ENCODE results near the gene HIVEP1. TPM values are rescaled to one million over a fixed set of nuclear protein-coding genes. Genes with fewer than 3 reads are reported as not detected.

Gene HIVEP1
- total RNA-seq, 5 donors from 2014 or later (not counting 1 experiment from before 2014, with no cell fraction given), result 20.0 to 73.1 (median 29.5) TPM

GRCh38 chr6:11970114-11970513 is 42.0 kb upstream of the HIVEP1 start:
- Histone ChIP-seq H3K27ac (ENCODE audit: low read length) (no peak overlapping the region), H3K27me3 (replicated peaks in 1 of 2; ENCODE audit: control insufficient read depth in 2 of 2, extremely low read depth in 1 of 2, insufficient read depth in 2 of 2, low read length in 1 of 2) (no peaks in the 10 kb centered on the region), H3K4me3 (ENCODE audit: control insufficient read depth in 1 of 2, extremely low read depth in 1 of 2, low read length in 1 of 2) (no peak overlapping the region), H3K9me3 (no peaks in the 10 kb centered on the region), H3K36me3 (ENCODE audit: control insufficient read depth in 2 of 2, extremely low read depth in 1 of 2, insufficient read depth in 1 of 2, low read length in 1 of 2) (no peaks in the 10 kb centered on the region), H3K4me1 (ENCODE audit: control insufficient read depth in 1 of 2, extremely low read depth in 1 of 2, insufficient read depth in 2 of 2, low read length in 2 of 2) (no peaks in the 10 kb centered on the region)
- no peaks in the 10 kb centered on the region for H3K36me3 Mint-ChIP-seq
- DNase-seq (no peak), ATAC-seq (replicated peaks in 1 of 4) (no peak)
- H3K27me3 Mint-ChIP-seq, result peaks cover 0 to 2% of the 10 kb centered on the region in 2 donors
- H3K9me3 Mint-ChIP-seq, result no peaks in the 10 kb centered on the region
- no peak overlapping the region for H3K4me3 Mint-ChIP-seq
- ChIA-PET CTCF (no interaction called here), POLR2A (no interaction called here)
- H3K27ac Mint-ChIP-seq, result no peak overlapping the region
- peaks cover 3 to 6% (median 5%) of the 10 kb centered on the region in 3 donors for H3K4me1 Mint-ChIP-seq
- no CpG with 5 or more reads among the region's 3 CpGs for WGBS (ENCODE audit: insufficient coverage)

GRCh38 chr6:11971154-11971553 is 41.0 kb upstream of the HIVEP1 start:
- peaks cover 0 to 2% of the 10 kb centered on the region in 2 donors for H3K27me3 Mint-ChIP-seq
- POLR2A ChIA-PET, result no interaction called here
- CTCF ChIA-PET, result no interaction called here

GRCh38 chr6:11972270-11972669 is 39.8 kb upstream of the HIVEP1 start:
- Mint-ChIP-seq H3K4me3 (no peak overlapping the region), H3K9me3 (no peaks in the 10 kb centered on the region), H3K4me1 (peaks cover 16 to 20% (median 18%) of the 10 kb centered on the region in 3 donors), H3K27me3 (peaks cover 0 to 2% of the 10 kb centered on the region in 2 donors), H3K27ac (no peak overlapping the region), H3K36me3 (no peaks in the 10 kb centered on the region)
- Histone ChIP-seq H3K4me1 (ENCODE audit: control insufficient read depth in 1 of 2, extremely low read depth in 1 of 2, insufficient read depth in 2 of 2, low read length in 2 of 2) (peaks cover 5 to 7% of the 10 kb centered on the region in 2 experiments), H3K9me3 (no peaks in the 10 kb centered on the region), H3K36me3 (ENCODE audit: control insufficient read depth in 2 of 2, extremely low read depth in 1 of 2, insufficient read depth in 1 of 2, low read length in 1 of 2) (no peaks in the 10 kb centered on the region), H3K27me3 (replicated peaks in 1 of 2; ENCODE audit: control insufficient read depth in 2 of 2, extremely low read depth in 1 of 2, insufficient read depth in 2 of 2, low read length in 1 of 2) (no peaks in the 10 kb centered on the region), H3K4me3 (ENCODE audit: control insufficient read depth in 1 of 2, extremely low read depth in 1 of 2, low read length in 1 of 2) (no peak overlapping the region), H3K27ac (ENCODE audit: low read length) (no peak overlapping the region)
- WGBS (ENCODE audit: insufficient coverage), result 95% methylated on average over 7 of the region's 8 CpGs
- ChIA-PET POLR2A (no interaction called here), CTCF (no interaction called here)
- DNase-seq, result no peak
- no peak for ATAC-seq (replicated peaks in 1 of 4)

More at GRCh38 chr6:11971154-11971553, 41.0 kb upstream of the HIVEP1 start:
- peaks cover 8 to 13% (median 10%) of the 10 kb centered on the region in 3 donors for H3K4me1 Mint-ChIP-seq
- no peak overlapping the region for H3K4me3 Mint-ChIP-seq
- peaks cover 4 to 7% of the 10 kb centered on the region in 2 experiments for H3K4me1 ChIP-seq (ENCODE audit: control insufficient read depth in 1 of 2, extremely low read depth in 1 of 2, insufficient read depth in 2 of 2, low read length in 2 of 2)
- no peaks in the 10 kb centered on the region for H3K36me3 ChIP-seq (ENCODE audit: control insufficient read depth in 2 of 2, extremely low read depth in 1 of 2, insufficient read depth in 1 of 2, low read length in 1 of 2)
- H3K9me3 Mint-ChIP-seq, result no peaks in the 10 kb centered on the region
- no peak for ATAC-seq (replicated peaks in 1 of 4)
- H3K36me3 Mint-ChIP-seq, result no peaks in the 10 kb centered on the region
- no peak for DNase-seq
- H3K27ac Mint-ChIP-seq, result no peak overlapping the region
- H3K4me3 ChIP-seq (ENCODE audit: control insufficient read depth in 1 of 2, extremely low read depth in 1 of 2, low read length in 1 of 2), result no peak overlapping the region
- no peaks in the 10 kb centered on the region for H3K9me3 ChIP-seq
- 100% methylated on average over 2 of the region's 2 CpGs for WGBS (ENCODE audit: insufficient coverage)
- H3K27ac ChIP-seq (ENCODE audit: low read length), result no peak overlapping the region
- H3K27me3 ChIP-seq (replicated peaks in 1 of 2; ENCODE audit: control insufficient read depth in 2 of 2, extremely low read depth in 1 of 2, insufficient read depth in 2 of 2, low read length in 1 of 2), result no peaks in the 10 kb centered on the region

- no peaks in the 10 kb centered on the region for H3K9me3 ChIP-seq
- WGBS (ENCODE audit: insufficient coverage), result 93% methylated on average over 3 of the region's 5 CpGs
- Mint-ChIP-seq H3K9me3 (no peaks in the 10 kb centered on the region), H3K36me3 (no peaks in the 10 kb centered on the region), H3K4me3 (no peak overlapping the region), H3K27me3 (peaks cover 0 to 2% of the 10 kb centered on the region in 2 donors), H3K4me1 (peaks cover 16 to 21% (median 20%) of the 10 kb centered on the region in 3 donors), H3K27ac (no peak overlapping the region)
- H3K27me3 ChIP-seq (replicated peaks in 1 of 2; ENCODE audit: control insufficient read depth in 2 of 2, extremely low read depth in 1 of 2, insufficient read depth in 2 of 2, low read length in 1 of 2), result no peaks in the 10 kb centered on the region
- no peak overlapping the region for H3K4me3 ChIP-seq (ENCODE audit: control insufficient read depth in 1 of 2, extremely low read depth in 1 of 2, low read length in 1 of 2)
- ATAC-seq (replicated peaks in 1 of 4), result no peak
- ChIA-PET CTCF (no interaction called here), POLR2A (no interaction called here)
- no peaks in the 10 kb centered on the region for H3K36me3 ChIP-seq (ENCODE audit: control insufficient read depth in 2 of 2, extremely low read depth in 1 of 2, insufficient read depth in 1 of 2, low read length in 1 of 2)
- H3K27ac ChIP-seq (ENCODE audit: low read length), result no peak overlapping the region
- H3K4me1 ChIP-seq (ENCODE audit: control insufficient read depth in 1 of 2, extremely low read depth in 1 of 2, insufficient read depth in 2 of 2, low read length in 2 of 2), result peaks cover 5 to 7% of the 10 kb centered on the region in 2 experiments
- DNase-seq, result no peak
Measured at GRCh38 chr6:11972806-11973205, 39.3 kb upstream of the HIVEP1 start.

- ChIA-PET CTCF (interaction anchor here in 1 of 2 donors (1.0 kb wide), 1 partner anchor 20 kb away, joined by 4 read pairs; no protein-coding TSS in a partner anchor), POLR2A (no interaction called here)
- Histone ChIP-seq H3K4me1 (ENCODE audit: control insufficient read depth in 1 of 2, extremely low read depth in 1 of 2, insufficient read depth in 2 of 2, low read length in 2 of 2) (peaks cover 5 to 7% of the 10 kb centered on the region in 2 experiments), H3K27ac (ENCODE audit: low read length) (no peak overlapping the region), H3K36me3 (ENCODE audit: control insufficient read depth in 2 of 2, extremely low read depth in 1 of 2, insufficient read depth in 1 of 2, low read length in 1 of 2) (no peaks in the 10 kb centered on the region), H3K9me3 (no peaks in the 10 kb centered on the region), H3K4me3 (ENCODE audit: control insufficient read depth in 1 of 2, extremely low read depth in 1 of 2, low read length in 1 of 2) (no peak overlapping the region), H3K27me3 (replicated peaks in 1 of 2; ENCODE audit: control insufficient read depth in 2 of 2, extremely low read depth in 1 of 2, insufficient read depth in 2 of 2, low read length in 1 of 2) (no peaks in the 10 kb centered on the region)
- H3K4me1 Mint-ChIP-seq, result peaks cover 17 to 24% (median 21%) of the 10 kb centered on the region in 3 donors
- H3K9me3 Mint-ChIP-seq, result no peaks in the 10 kb centered on the region
- no peak overlapping the region for H3K4me3 Mint-ChIP-seq
- no peaks in the 10 kb centered on the region for H3K36me3 Mint-ChIP-seq
- no CpG with 5 or more reads among the region's 2 CpGs for WGBS (ENCODE audit: insufficient coverage)
- H3K27me3 Mint-ChIP-seq, result peaks cover 0 to 2% of the 10 kb centered on the region in 2 donors
- ATAC-seq (replicated peaks in 1 of 4), result no peak
- DNase-seq, result no peak
- H3K27ac Mint-ChIP-seq, result no peak overlapping the region
Measured at GRCh38 chr6:11973238-11973637, 38.9 kb upstream of the HIVEP1 start.

- ChIA-PET POLR2A (no interaction called here), CTCF (interaction anchor here in 1 of 2 donors (1.0 kb wide), 1 partner anchor 19 kb away, joined by 4 read pairs; no protein-coding TSS in a partner anchor)
- Histone ChIP-seq H3K27ac (ENCODE audit: low read length) (no peak overlapping the region), H3K36me3 (ENCODE audit: control insufficient read depth in 2 of 2, extremely low read depth in 1 of 2, insufficient read depth in 1 of 2, low read length in 1 of 2) (no peaks in the 10 kb centered on the region), H3K4me1 (ENCODE audit: control insufficient read depth in 1 of 2, extremely low read depth in 1 of 2, insufficient read depth in 2 of 2, low read length in 2 of 2) (peaks cover 5 to 7% of the 10 kb centered on the region in 2 experiments), H3K27me3 (replicated peaks in 1 of 2; ENCODE audit: control insufficient read depth in 2 of 2, extremely low read depth in 1 of 2, insufficient read depth in 2 of 2, low read length in 1 of 2) (no peaks in the 10 kb centered on the region), H3K4me3 (ENCODE audit: control insufficient read depth in 1 of 2, extremely low read depth in 1 of 2, low read length in 1 of 2) (no peak overlapping the region), H3K9me3 (no peaks in the 10 kb centered on the region)
- no peaks in the 10 kb centered on the region for H3K36me3 Mint-ChIP-seq
- peaks cover 21 to 28% (median 22%) of the 10 kb centered on the region in 3 donors for H3K4me1 Mint-ChIP-seq
- DNase-seq, result no peak
- H3K9me3 Mint-ChIP-seq, result no peaks in the 10 kb centered on the region
- peaks cover 0 to 2% of the 10 kb centered on the region in 2 donors for H3K27me3 Mint-ChIP-seq
- no peak overlapping the region for H3K4me3 Mint-ChIP-seq
- H3K27ac Mint-ChIP-seq, result no peak overlapping the region
- ATAC-seq (replicated peaks in 1 of 4), result no peak
Measured at GRCh38 chr6:11974089-11974488, 38.0 kb upstream of the HIVEP1 start.
